GM13977 (cell line): ENCODE results near the gene COX10.

ENCODE experiments used
- DNase-seq: peaks from one replicate; pipeline ENCODE4 v3.0.0; 2012; ENCODE audit warnings: low spot score
- in situ Hi-C: fragments of 300-500 bp; cut with MboI; formaldehyde crosslinking; loops from one replicate; pipeline ENCODE4 v1.12.0; 2022; ENCODE audit warnings: low sequenced_read_pairs, low pct_unique_long_range_greater_than_20kb, mixed read lengths, inconsistent platforms; ENCODE audit not compliant: unreplicated experiment
- TF ChIP-seq, protein P1 (sequence below): IDR thresholded peaks from 2 replicates; pipeline ENCODE4 v1.5.1; 2012; ENCODE audit warnings: mild to moderate bottlenecking, control low read depth; ENCODE audit not compliant: insufficient read depth; ENCODE audit errors: extremely low read depth, missing control alignments

COX10 gene

GRCh38 chr17:14149751-14150150 lies 80.4 kb downstream of the COX10 start:
- TF ChIP-seq, protein P1, sequence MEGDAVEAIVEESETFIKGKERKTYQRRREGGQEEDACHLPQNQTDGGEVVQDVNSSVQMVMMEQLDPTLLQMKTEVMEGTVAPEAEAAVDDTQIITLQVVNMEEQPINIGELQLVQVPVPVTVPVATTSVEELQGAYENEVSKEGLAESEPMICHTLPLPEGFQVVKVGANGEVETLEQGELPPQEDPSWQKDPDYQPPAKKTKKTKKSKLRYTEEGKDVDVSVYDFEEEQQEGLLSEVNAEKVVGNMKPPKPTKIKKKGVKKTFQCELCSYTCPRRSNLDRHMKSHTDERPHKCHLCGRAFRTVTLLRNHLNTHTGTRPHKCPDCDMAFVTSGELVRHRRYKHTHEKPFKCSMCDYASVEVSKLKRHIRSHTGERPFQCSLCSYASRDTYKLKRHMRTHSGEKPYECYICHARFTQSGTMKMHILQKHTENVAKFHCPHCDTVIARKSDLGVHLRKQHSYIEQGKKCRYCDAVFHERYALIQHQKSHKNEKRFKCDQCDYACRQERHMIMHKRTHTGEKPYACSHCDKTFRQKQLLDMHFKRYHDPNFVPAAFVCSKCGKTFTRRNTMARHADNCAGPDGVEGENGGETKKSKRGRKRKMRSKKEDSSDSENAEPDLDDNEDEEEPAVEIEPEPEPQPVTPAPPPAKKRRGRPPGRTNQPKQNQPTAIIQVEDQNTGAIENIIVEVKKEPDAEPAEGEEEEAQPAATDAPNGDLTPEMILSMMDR: no peak
- DNase-seq: no peak
- in situ Hi-C loops: no loop called here

DNA sequence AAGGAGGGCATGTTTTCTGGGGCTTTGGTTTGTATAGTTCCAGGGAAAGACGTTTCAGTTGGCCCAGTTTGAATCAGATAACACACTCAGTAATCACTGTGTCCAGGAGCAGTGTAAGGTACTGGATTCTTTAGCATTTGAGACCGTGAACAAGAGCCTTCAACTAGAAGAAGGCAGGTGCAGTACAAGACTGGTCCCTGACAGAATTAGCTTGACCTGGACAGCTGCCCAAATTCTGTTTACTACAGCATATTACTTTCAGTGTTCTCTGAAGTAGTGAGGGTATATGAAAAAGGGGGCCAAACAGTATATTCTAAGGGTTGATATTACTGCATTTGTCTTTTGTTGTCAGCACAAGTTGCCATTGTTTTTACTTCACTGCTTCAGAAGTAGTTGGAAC lies 81.3 kb downstream of the COX10 start:
- no peak for DNase-seq
- in situ Hi-C loops: no loop called here
- TF ChIP-seq, protein P1: no peak

- in situ Hi-C loops: no loop called here
- no peak for DNase-seq
- TF ChIP-seq, protein P1: no peak
These were observed 83.4 kb downstream of the COX10 start for GRCh38 chr17:14152721-14153120.

DNA sequence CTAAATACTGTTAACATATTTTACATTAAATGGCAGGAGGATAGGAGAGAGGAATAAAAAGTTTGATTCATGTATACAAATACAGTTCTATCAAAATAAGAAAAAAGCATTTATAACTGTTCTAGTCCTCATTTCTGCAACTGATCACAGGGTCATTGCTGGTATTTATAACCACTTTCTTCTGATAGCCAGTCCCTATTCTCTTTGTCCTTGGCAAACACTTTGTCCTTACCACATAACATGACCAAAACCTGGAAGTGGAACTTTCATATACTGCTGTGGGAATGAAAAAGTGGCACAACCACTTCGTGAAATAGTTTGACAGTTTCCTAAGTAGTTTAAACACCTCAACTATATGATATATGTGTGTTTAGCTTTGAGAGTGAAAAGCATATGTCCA lies 84.1 kb downstream of the COX10 start:
- TF ChIP-seq, protein P1: no peak
- in situ Hi-C loops: no loop called here
- no peak for DNase-seq

GRCh38 chr17:14156689-14157088 lies 87.4 kb downstream of the COX10 start:
- TF ChIP-seq, protein P1: no peak
- in situ Hi-C loops: no loop called here
- DNase-seq: no peak

DNA sequence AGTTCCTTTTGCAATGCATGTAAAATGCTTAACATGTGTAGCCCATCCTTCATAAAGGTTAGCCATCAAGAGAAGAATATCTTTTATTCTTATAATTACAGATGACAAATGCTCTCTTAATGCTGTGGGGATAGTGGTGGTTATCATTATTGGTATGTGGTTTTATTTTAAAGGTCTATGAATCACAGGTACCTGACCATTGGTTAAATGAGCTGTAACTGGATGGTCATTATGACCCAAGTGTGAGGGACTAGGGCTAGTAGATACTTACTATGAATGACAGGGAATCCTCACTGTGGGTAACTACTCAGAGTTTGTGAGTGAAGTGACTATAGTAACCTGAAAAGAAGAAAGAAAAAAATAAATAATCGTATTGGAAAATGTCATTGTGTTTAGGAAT lies 88.5 kb downstream of the COX10 start:
- TF ChIP-seq, protein P1: no peak
- in situ Hi-C loops: no loop called here

DNA sequence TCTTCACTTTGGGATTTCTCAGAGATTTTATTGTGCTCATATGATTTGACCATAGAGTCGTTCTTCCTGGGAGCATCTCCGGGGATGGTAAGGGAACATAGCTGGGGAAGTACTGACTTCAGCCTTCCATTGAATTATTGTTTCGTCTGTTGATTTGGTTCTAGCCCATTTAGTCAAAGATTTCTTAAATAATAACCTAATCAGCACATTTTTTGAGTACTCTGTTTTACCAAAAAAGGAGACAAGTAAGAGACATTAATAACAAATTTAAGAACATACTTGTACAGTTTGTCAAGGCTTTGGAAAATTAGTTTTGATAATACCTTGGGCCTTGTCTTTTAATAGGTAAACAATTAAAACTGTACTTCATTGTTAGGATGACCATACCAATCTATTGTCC lies 89.4 kb downstream of the COX10 start:
- no peak for DNase-seq
- TF ChIP-seq, protein P1: no peak
- in situ Hi-C loops: no loop called here

More for the DNA sequence above, 88.5 kb downstream of the COX10 start:
- no peak for DNase-seq
